DND-41 (cell line): ENCODE data around the gene PRDM13.

Source experiments
- CTCF ChIP-seq: IDR thresholded peaks from 2 replicates; pipeline ENCODE4 v1.5.1; 2012; ENCODE audit warnings: borderline replicate concordance, low read length, moderate library complexity, mild to moderate bottlenecking; ENCODE audit not compliant: poor library complexity, severe bottlenecking; ENCODE audit errors: extremely low read depth
- EZH2 ChIP-seq: IDR thresholded peaks from 3 replicates; pipeline ENCODE4 v1.6.1; 2012; ENCODE audit warnings: borderline replicate concordance, low read depth, mild to moderate bottlenecking, moderate library complexity, low read length, inconsistent platforms; ENCODE audit not compliant: severe bottlenecking

GRCh38 chr6:99592900-99593299, 13.7 kb upstream of the PRDM13 start:
- TF ChIP-seq EZH2 (no peak), CTCF (no peak)
